Activated CD8-positive, alpha-beta memory T cell treated with anti-CD3 and anti-CD28 coated beads for 1 hour (primary cell): Measurements from ENCODE around the gene ENDOU.

Experiments
- DNase-seq, 2 donors: peaks; one replicate each; pipeline ENCODE4 v3.0.0-alpha.2; 2020; ENCODE audit warnings: low read depth in 1 of 2; ENCODE audit errors: extremely low read depth in 1 of 2

ENDOU gene

DNA sequence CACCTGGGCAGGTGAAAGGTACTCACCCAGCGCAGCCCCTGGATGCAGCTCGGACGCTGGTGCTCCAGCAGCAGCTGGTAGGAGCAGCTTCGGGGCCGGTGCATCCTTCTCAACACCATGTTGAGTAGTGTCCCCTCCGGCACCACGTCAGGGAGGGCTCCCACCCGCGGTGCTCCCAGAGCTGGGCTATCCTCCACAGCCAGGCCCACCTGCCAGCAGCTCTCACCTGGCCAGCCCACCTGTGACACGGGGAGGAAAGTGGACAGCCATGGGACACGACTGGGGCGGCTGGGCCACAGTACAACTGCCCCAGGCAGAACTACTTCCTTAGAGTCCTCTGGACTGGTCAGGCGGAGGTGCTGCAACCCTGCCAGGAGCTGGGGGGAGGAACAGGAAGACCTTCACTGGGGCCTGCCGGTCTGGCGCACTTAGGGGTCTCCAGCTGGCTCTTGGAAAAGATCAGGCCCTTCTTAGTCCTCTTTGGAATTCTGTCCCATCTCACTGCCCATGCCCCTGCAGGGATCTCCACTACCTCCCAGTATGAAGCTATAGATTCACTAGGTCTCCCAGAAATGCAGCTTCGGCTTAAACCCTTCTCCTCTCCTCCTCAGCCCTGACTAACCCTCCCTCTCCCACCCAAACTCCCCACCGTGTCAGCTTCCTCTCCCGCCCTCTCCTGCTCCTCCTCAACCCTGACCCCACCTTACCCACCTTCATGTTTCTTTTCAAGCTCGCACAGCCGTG is 32.7 kb upstream of the ENDOU start:
- no peak for DNase-seq

GRCh38 chr12:47757364-47757839 is 32.1 kb upstream of the ENDOU start:
- DNase-seq, result no peak

GRCh38 chr12:47755655-47756562 is 30.6 kb upstream of the ENDOU start:
- DNase-seq, result no peak

DNA sequence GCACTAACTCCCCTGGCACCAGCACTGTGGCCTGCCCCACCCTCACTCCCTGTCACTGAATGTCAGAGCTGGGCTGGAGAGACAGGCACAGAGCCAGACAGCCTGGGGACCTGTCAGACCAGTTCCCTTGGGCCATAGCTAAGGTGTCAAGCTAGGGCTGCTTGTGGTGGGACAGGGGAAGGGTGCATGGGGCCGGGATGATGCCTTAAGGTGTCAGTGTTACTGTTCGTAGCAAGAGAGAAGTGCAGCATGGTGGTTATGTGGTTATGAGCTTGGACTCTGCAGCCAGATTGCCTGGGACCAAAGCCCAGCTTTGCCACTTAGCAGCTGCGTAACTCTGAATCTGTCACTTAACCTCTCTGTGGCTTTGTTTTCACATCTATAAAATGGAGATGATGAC is 29.6 kb upstream of the ENDOU start:
- DNase-seq, result no peak

DNA sequence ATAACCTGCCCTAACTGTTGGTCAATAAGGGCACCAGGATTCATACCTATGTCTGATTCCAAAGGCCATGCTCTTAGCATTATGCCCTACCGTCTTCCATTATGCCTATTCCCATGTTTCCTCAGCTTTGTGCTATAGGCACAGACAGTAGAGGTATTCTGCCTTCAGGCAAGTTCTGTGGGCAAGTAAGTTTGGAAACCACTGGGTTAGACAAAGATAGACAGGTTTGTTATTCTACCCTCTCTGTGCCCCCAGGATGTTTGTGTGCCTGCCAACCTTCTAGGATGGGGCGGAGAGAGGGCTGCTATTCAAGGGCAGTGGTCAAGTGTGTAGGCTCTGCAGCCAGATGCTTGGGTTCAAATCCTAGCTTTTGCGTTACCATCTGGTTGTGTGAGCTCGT is 28.8 kb upstream of the ENDOU start:
- no peak for DNase-seq

GRCh38 chr12:47753021-47754001 is 28.0 kb upstream of the ENDOU start:
- no peak for DNase-seq

- no peak for DNase-seq
Measured at GRCh38 chr12:47752552-47752951, 27.3 kb upstream of the ENDOU start.

GRCh38 chr12:47752121-47752520 is 26.8 kb upstream of the ENDOU start:
- no peak for DNase-seq

GRCh38 chr12:47751561-47751960 is 26.3 kb upstream of the ENDOU start:
- no peak for DNase-seq

DNA sequence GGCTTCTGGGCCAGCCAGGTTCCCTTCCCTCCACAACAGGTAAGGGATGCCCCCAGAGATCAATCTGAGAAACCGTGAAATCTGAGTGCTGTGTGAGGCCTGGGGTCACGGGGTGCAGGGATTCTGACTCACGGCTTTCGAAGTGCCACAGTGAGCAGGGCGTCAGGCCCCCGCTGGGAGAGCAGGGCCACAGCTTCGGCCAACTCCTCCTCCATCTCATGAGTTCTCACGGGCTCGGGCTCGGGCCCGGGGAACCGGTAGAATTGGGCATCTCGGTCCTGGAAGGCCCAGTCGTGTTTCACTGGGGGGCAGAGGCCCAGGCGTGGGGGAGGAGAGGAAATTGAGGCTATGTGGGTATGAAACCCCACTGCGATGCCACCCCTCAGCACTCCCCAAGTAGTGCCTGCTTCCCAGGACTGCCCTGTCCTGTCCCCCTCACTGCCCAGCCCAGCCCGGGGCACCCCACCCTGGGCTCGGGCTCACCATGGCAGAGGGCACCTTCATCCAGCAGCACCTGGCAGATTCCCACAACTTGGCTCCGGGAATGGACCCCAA is 25.7 kb upstream of the ENDOU start:
- no peak for DNase-seq

DNA sequence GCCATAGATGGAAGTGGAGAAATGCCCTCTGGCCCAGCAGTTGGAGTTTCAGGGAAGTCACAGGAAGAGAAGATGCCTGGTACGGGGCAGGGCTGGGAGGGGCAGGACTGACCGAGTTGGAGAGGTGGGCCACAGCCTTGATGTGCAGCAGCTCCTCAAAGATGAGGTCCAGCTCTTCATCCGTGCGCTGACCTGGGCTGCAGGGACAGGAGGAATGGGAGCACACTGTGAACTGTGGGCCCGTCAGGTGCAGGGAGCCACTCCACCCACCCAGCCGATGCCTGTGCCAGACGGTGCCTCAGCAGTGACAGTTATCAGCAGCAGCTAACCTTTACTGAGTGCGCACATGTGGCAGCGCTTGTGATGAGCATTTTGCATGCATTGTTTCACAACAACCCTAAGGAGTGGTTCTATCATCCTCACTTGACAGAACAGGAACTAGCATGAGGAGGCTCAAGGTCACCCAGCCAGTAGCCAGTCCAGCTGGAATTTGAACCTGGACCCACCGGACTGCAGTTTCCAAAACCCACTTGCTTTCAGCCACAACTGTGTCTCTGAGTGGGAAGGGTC is 25.0 kb upstream of the ENDOU start:
- DNase-seq, result no peak

GRCh38 chr12:47748899-47749298 is 23.6 kb upstream of the ENDOU start:
- no peak for DNase-seq

DNA sequence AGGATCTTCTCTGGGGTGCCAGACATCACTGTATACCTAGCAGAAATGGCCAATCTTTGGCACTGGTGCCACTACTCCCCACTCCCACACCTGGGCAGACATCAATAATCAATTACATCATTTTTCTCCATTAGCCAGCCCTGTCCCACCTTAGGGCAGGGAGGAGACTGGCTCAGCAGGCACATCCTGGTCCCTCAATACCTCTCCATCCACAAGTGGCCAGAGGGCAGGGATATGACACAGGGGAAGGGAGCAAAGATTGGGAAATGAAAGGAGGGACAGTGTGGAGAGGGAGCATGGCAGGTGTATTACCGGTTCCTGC is 23.2 kb upstream of the ENDOU start:
- DNase-seq, result no peak

- DNase-seq, result no peak
Measured at GRCh38 chr12:47747596-47748506, 22.6 kb upstream of the ENDOU start.

GRCh38 chr12:47747126-47747525 is 21.8 kb upstream of the ENDOU start:
- DNase-seq, result no peak

- no peak for DNase-seq
Measured at GRCh38 chr12:47746523-47746922, 21.2 kb upstream of the ENDOU start.

- DNase-seq, result no peak
Measured at GRCh38 chr12:47746073-47746472, 20.8 kb upstream of the ENDOU start.

- no peak for DNase-seq
Measured at GRCh38 chr12:47745485-47746041, 20.3 kb upstream of the ENDOU start.
